ENCODE measurements around the gene HLTF. TPM values are rescaled to one million over a fixed set of nuclear protein-coding genes. Genes with fewer than 3 reads are reported as not detected.

Gene HLTF
- total and polyA plus RNA-seq, 2 experiments from 2014 or later = 89.5 to 146 TPM

- TF ChIP-seq REST (IDR thresholded peaks at IDR 0.05; ENCODE audit: unreplicated experiment) = no peak
Measured at GRCh38 chr3:149080011-149080698, 6.2 kb downstream of the HLTF start (continued).

GRCh38 chr3:149077628-149078027, 8.7 kb downstream of the HLTF start:
- no peak for ATAC-seq
- H3K9me3 Mint-ChIP-seq = no peaks in the 10 kb centered on the region
- H3K4me3 ChIP-seq = no peak overlapping the region
- no peaks in the 10 kb centered on the region for H3K27me3 ChIP-seq (ENCODE audit: insufficient read depth)
- peaks cover 65% of the 10 kb centered on the region for H3K79me2 ChIP-seq (replicated peaks; ENCODE audit: insufficient read depth)
- no peak overlapping the region; the same call in 1 of the 2 replicates for H3K27ac ChIP-seq (ENCODE audit: low read depth)
- peaks cover 11% of the 10 kb centered on the region; the same call in 1 of the 2 replicates for H3K36me3 ChIP-seq (ENCODE audit: insufficient read depth)
- H3F3A ChIP-seq (replicated peaks; ENCODE audit: low read depth) = no peaks in the 10 kb centered on the region
- H3K27me3 Mint-ChIP-seq (ENCODE audit: insufficient read depth, low read depth, poor library complexity) = no peaks in the 10 kb centered on the region
- peaks cover 16% of the 10 kb centered on the region; the same call in 2 of the 3 replicates for H3K36me3 Mint-ChIP-seq (ENCODE audit: low read depth)
- no peaks in the 10 kb centered on the region for H3K4me1 Mint-ChIP-seq
- no peaks in the 10 kb centered on the region for H3K9me2 ChIP-seq (ENCODE audit: insufficient read depth)
- H3K27ac Mint-ChIP-seq = no peak overlapping the region
- DNase-seq (ENCODE audit: low spot score) = peak; percentile 4
- H3K4me1 ChIP-seq (ENCODE audit: insufficient read depth) = no peaks in the 10 kb centered on the region
- 0 out of 2 replicates have a peak, but pooled peaks cover 10% of the 10 kb centered on the region for H4K20me1 ChIP-seq (replicated peaks; ENCODE audit: insufficient read depth)
- no peak overlapping the region for H2AFZ ChIP-seq
- no peak overlapping the region for H3K4me3 Mint-ChIP-seq
- H3K4me2 ChIP-seq = no peak overlapping the region
- TF ChIP-seq ZNF462 (CRISPR knock-in tag; IDR thresholded peaks at IDR 0.05) (no peak), ETS1 (IDR thresholded peaks at IDR 0.05) (no peak), EZH2 (IDR thresholded peaks at IDR 0.05; ENCODE audit: low read depth, unreplicated experiment) (no peak), EZH2phosphoT487 (IDR thresholded peaks at IDR 0.05; ENCODE audit: unreplicated experiment) (no peak), REST (IDR thresholded peaks at IDR 0.05; ENCODE audit: unreplicated experiment) (no peak), JUNB (IDR thresholded peaks at IDR 0.05; ENCODE audit: unreplicated experiment) (no peak), ZNF114 (CRISPR knock-in tag; IDR thresholded peaks at IDR 0.05) (no peak)

Measured in GM23338 (cell line).